HepG2 (cell line): ENCODE data around the gene GYS1. TPM values are rescaled to one million over a fixed set of nuclear protein-coding genes. Genes with fewer than 3 reads are reported as not detected.
A peak's percentile ranks its signal among the peaks of the same experiment; 100 is the strongest.

Source experiments
- ATF7 ChIP-seq, 2 experiments: fragments of 450-650 bp in 1 of 2; sonication (generic) in 1 of 2; formaldehyde crosslinking in 1 of 2; IDR thresholded peaks; 2 replicates each; pipeline versions ENCODE4 v1.4.0 to v1.6.1; 2016 to 2020; ENCODE audit warnings: antibody characterized with exemption in 1 of 2, mild to moderate bottlenecking in 1 of 2, missing genetic modification reagents in 1 of 2
- HES4 ChIP-seq: sonication (generic); formaldehyde crosslinking; IDR thresholded peaks from 2 replicates; pipeline ENCODE4 v1.9.0; 2021; ENCODE audit warnings: mild to moderate bottlenecking, missing genetic modification reagents, borderline replicate concordance
- KLF12 ChIP-seq: sonication (generic); formaldehyde crosslinking; IDR thresholded peaks from 2 replicates; pipeline ENCODE4 v1.4.0; 2020; ENCODE audit warnings: missing genetic modification reagents, borderline replicate concordance
- KLF13 ChIP-seq: sonication (generic); formaldehyde crosslinking; IDR thresholded peaks from 2 replicates; pipeline ENCODE4 v1.4.0; 2020; ENCODE audit warnings: mild to moderate bottlenecking, missing genetic modification reagents
- MED8 ChIP-seq: sonication (generic); formaldehyde crosslinking; IDR thresholded peaks from 2 replicates; pipeline ENCODE4 v1.8.1; 2023; ENCODE audit warnings: mild to moderate bottlenecking, missing genetic modification reagents; ENCODE audit not compliant: insufficient replicate concordance
- NFYB ChIP-seq: sonication (generic); formaldehyde crosslinking; IDR thresholded peaks from 2 replicates; pipeline ENCODE4 v1.4.0; 2020; ENCODE audit warnings: missing genetic modification reagents
- PRMT3 ChIP-seq: sonication (generic); formaldehyde crosslinking; IDR thresholded peaks from 2 replicates; pipeline ENCODE4 v1.8.1; 2022; ENCODE audit warnings: low read depth, mild to moderate bottlenecking, moderate library complexity, missing genetic modification reagents, borderline replicate concordance
- RBM22 ChIP-seq: fragments of 200-400 bp; formaldehyde crosslinking; optimal IDR thresholded peaks from 2 replicates; pipeline ENCODE3; 2017; ENCODE audit warnings: mild to moderate bottlenecking, low read length, moderate library complexity
- SALL2 ChIP-seq: sonication (generic); formaldehyde crosslinking; IDR thresholded peaks from 2 replicates; pipeline ENCODE4 v1.8.1; 2023; ENCODE audit warnings: mild to moderate bottlenecking, missing genetic modification reagents, inconsistent platforms
- SNAPC2 ChIP-seq: sonication (generic); formaldehyde crosslinking; IDR thresholded peaks from 2 replicates; pipeline ENCODE4 v1.8.1; 2022; ENCODE audit warnings: mild to moderate bottlenecking, missing genetic modification reagents
- YEATS4 ChIP-seq: sonication (generic); formaldehyde crosslinking; IDR thresholded peaks from 2 replicates; pipeline ENCODE4 v1.4.0; 2020; ENCODE audit warnings: missing genetic modification reagents, borderline replicate concordance
- ZFP41 ChIP-seq: sonication (generic); formaldehyde crosslinking; IDR thresholded peaks from 2 replicates; pipeline ENCODE4 v1.4.0; 2020; ENCODE audit warnings: mild to moderate bottlenecking, missing genetic modification reagents, borderline replicate concordance
- ZNF333 ChIP-seq: sonication (generic); formaldehyde crosslinking; IDR thresholded peaks from 2 replicates; pipeline ENCODE4 v1.4.0; 2020; ENCODE audit warnings: mild to moderate bottlenecking, missing genetic modification reagents, borderline replicate concordance
- ZNF354B ChIP-seq: sonication (generic); formaldehyde crosslinking; IDR thresholded peaks from 2 replicates; pipeline ENCODE4 v1.8.0; 2022; ENCODE audit warnings: mild to moderate bottlenecking, missing genetic modification reagents
- ZNF550 ChIP-seq: sonication (generic); formaldehyde crosslinking; IDR thresholded peaks from 2 replicates; pipeline ENCODE4 v1.4.0; 2020; ENCODE audit warnings: mild to moderate bottlenecking, missing genetic modification reagents, borderline replicate concordance
- ZNF788 ChIP-seq: sonication (generic); formaldehyde crosslinking; IDR thresholded peaks from 2 replicates; pipeline ENCODE4 v1.5.0; 2020; ENCODE audit warnings: mild to moderate bottlenecking, missing genetic modification reagents, borderline replicate concordance
- polyA plus RNA-seq, 8 experiments: library from polyadenylated mRNA; depleted of rRNA in 3 of 8; stranded (reverse) in 7 of 8; unstranded in 1 of 8; fragments of >200 nt; fragmentation: Illumina TruSeq in 4 of 8; extraction: Trizol in 4 of 8; gene quantifications; 2 replicates each; pipeline versions ENCODE4 v1.2.1 to v1.2.3, GENCODE V29; 2011 to 2016; ENCODE audit warnings: low read depth in 4 of 8, missing spikeins in 1 of 8, mixed read lengths in 1 of 8; ENCODE audit not compliant: insufficient read depth in 1 of 8
- total RNA-seq, 5 experiments: library from RNA; depleted of rRNA; stranded (reverse); fragments of >200 nt; fragmentation: Illumina TruSeq; extraction: Trizol; gene quantifications; 2 replicates each; pipeline ENCODE4 v1.2.3, GENCODE V29; 2016; ENCODE audit warnings: low read depth in 1 of 5
- TF ChIP-seq, protein P1 (sequence below): sonication (generic); formaldehyde crosslinking; IDR thresholded peaks from 2 replicates; pipeline ENCODE4 v1.5.0; 2020; ENCODE audit warnings: mild to moderate bottlenecking, missing genetic modification reagents
- TF ChIP-seq, protein P2 (sequence below): sonication (generic); formaldehyde crosslinking; IDR thresholded peaks from 2 replicates; pipeline ENCODE4 v1.4.0; 2020; ENCODE audit warnings: missing genetic modification reagents, mild to moderate bottlenecking, borderline replicate concordance

GYS1 gene
- total and polyA plus RNA-seq, 2 of the 13 experiments (the other 11 are each of a cell fraction or from before 2014, with no cell fraction given) = 18.4 to 42.1 TPM

DNA sequence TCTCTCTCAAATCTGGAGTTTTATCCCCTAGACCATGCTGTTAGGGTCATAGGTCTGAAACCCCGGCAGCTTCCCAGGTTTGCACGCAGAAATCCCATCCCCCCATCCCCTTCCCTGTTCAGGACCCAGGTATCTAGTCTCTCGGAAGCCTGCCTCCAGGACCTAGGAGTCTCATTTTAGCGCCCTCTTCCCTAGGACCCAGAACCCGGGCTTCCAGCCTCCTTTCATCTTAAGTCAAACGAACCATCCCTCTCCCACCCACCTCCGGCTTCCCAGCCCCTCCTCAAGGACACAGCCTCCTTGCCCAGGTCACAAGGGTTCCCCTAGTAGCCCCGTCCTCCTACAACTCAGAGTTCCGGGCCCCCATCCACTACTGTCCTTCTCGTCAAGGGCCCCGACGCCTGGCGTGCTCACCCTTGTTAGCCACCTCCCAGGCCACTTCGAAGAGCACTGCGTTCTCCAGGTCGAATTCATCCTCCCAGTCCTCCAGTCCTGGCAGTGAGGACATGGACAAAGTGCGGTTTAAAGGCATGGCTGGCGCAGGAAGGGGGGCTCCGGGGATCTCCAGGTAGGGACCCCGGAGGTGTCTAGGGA, 431 bp downstream of the GYS1 start (continued):
- TF ChIP-seq SNAPC2 (CRISPR knock-in tag) = peak; percentile 30; the same call in 1 of the 2 replicates
- peak; percentile 6; the same call in 1 of the 2 replicates for TF ChIP-seq YEATS4 (CRISPR knock-in tag)
- TF ChIP-seq NFYB (CRISPR knock-in tag) = no peak
- TF ChIP-seq, protein P1, sequence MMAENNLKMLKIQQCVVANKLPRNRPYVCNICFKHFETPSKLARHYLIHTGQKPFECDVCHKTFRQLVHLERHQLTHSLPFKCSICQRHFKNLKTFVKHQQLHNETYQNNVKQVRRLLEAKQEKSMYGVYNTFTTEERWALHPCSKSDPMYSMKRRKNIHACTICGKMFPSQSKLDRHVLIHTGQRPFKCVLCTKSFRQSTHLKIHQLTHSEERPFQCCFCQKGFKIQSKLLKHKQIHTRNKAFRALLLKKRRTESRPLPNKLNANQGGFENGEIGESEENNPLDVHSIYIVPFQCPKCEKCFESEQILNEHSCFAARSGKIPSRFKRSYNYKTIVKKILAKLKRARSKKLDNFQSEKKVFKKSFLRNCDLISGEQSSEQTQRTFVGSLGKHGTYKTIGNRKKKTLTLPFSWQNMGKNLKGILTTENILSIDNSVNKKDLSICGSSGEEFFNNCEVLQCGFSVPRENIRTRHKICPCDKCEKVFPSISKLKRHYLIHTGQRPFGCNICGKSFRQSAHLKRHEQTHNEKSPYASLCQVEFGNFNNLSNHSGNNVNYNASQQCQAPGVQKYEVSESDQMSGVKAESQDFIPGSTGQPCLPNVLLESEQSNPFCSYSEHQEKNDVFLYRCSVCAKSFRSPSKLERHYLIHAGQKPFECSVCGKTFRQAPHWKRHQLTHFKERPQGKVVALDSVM (CRISPR knock-in tag) = peak; percentile 7; the same call in 1 of the 2 replicates
- 0 out of 2 replicates have a peak, but pooled peaks have one; percentile 62 for TF ChIP-seq ZNF354B
- 0 out of 2 replicates have a peak, but pooled peaks have one; percentile 44 for TF ChIP-seq ZNF550 (CRISPR knock-in tag)
- 0 out of 2 replicates have a peak, but pooled peaks have one; percentile 74 for TF ChIP-seq ZFP41
- 0 out of 2 replicates have a peak, but pooled peaks have one; percentile 12 for TF ChIP-seq ZNF333 (CRISPR knock-in tag)
- peak; percentile 18 for TF ChIP-seq MED8 (CRISPR knock-in tag)
- TF ChIP-seq PRMT3 = no peak
- no peak for TF ChIP-seq RBM22
- no peak for TF ChIP-seq ATF7 (IDR thresholded peaks at IDR 0.05)
- TF ChIP-seq ATF7 (CRISPR knock-in tag; IDR thresholded peaks at IDR 0.05) = 0 out of 2 replicates have a peak, but pooled peaks have one; percentile 8
- TF ChIP-seq ZNF788 (CRISPR knock-in tag) = no peak
- TF ChIP-seq HES4 = 0 out of 2 replicates have a peak, but pooled peaks have one; percentile 22
- 0 out of 2 replicates have a peak, but pooled peaks have one; percentile 19 for TF ChIP-seq SALL2 (CRISPR knock-in tag)
- 0 out of 2 replicates have a peak, but pooled peaks have one; percentile 60 for TF ChIP-seq KLF13 (CRISPR knock-in tag)
- TF ChIP-seq, protein P2, sequence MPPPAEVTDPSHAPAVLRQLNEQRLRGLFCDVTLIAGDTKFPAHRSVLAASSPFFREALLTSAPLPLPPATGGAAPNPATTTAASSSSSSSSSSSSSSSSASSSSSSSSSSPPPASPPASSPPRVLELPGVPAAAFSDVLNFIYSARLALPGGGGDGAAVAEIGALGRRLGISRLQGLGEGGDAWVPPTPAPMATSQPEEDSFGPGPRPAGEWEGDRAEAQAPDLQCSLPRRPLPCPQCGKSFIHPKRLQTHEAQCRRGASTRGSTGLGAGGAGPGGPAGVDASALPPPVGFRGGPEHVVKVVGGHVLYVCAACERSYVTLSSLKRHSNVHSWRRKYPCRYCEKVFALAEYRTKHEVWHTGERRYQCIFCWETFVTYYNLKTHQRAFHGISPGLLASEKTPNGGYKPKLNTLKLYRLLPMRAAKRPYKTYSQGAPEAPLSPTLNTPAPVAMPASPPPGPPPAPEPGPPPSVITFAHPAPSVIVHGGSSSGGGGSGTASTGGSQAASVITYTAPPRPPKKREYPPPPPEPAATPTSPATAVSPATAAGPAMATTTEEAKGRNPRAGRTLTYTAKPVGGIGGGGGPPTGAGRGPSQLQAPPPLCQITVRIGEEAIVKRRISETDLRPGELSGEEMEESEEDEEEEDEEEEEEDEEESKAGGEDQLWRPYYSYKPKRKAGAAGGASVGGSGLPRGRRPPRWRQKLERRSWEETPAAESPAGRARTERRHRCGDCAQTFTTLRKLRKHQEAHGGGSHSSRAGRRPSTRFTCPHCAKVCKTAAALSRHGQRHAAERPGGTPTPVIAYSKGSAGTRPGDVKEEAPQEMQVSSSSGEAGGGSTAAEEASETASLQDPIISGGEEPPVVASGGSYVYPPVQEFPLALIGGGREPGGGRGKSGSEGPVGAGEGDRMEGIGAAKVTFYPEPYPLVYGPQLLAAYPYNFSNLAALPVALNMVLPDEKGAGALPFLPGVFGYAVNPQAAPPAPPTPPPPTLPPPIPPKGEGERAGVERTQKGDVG (CRISPR knock-in tag) = peak; percentile 64; the same call in 1 of the 2 replicates
- peak; percentile 20; the same call in 1 of the 2 replicates for TF ChIP-seq KLF12 (CRISPR knock-in tag)
